Measurements from ENCODE around the gene ZC3H10.

The ZC3H10 gene

GRCh38 chr12:56141946-56142784 lies 24.1 kb downstream of the ZC3H10 start:
- WGBS (ENCODE audit: insufficient coverage, insufficient read length) = no CpG with 5 or more reads among the region's 19 CpGs
- Histone ChIP-seq H3K4me3 (ENCODE audit: low read length) (no peak overlapping the region), H3K27me3 (ENCODE audit: control insufficient read depth, insufficient read depth, low read length) (no peaks in the 10 kb centered on the region), H3K36me3 (ENCODE audit: control insufficient read depth, insufficient read depth, low read length) (peaks cover 36% of the 10 kb centered on the region), H3K27ac (ENCODE audit: low read length) (no peak overlapping the region), H3K4me1 (ENCODE audit: control insufficient read depth, insufficient read depth, low read length) (no peaks in the 10 kb centered on the region), H3K9me3 (ENCODE audit: control insufficient read depth, insufficient read depth, low read length) (no peaks in the 10 kb centered on the region)
- no peak for DNase-seq (ENCODE audit: low read depth, low spot score)

- WGBS (ENCODE audit: insufficient coverage, insufficient read length) = no CpG with 5 or more reads among the region's 4 CpGs
- DNase-seq (ENCODE audit: low read depth, low spot score) = no peak
- Histone ChIP-seq H3K4me1 (ENCODE audit: control insufficient read depth, insufficient read depth, low read length) (no peaks in the 10 kb centered on the region), H3K27ac (ENCODE audit: low read length) (no peak overlapping the region), H3K9me3 (ENCODE audit: control insufficient read depth, insufficient read depth, low read length) (no peaks in the 10 kb centered on the region), H3K4me3 (ENCODE audit: low read length) (no peak overlapping the region), H3K27me3 (ENCODE audit: control insufficient read depth, insufficient read depth, low read length) (no peaks in the 10 kb centered on the region), H3K36me3 (ENCODE audit: control insufficient read depth, insufficient read depth, low read length) (peaks cover 30% of the 10 kb centered on the region)
Observed at GRCh38 chr12:56143217-56143616, 25.2 kb downstream of the ZC3H10 start.

- Histone ChIP-seq H3K4me1 (ENCODE audit: control insufficient read depth, insufficient read depth, low read length) (no peaks in the 10 kb centered on the region), H3K27ac (ENCODE audit: low read length) (no peak overlapping the region), H3K36me3 (ENCODE audit: control insufficient read depth, insufficient read depth, low read length) (peaks cover 24% of the 10 kb centered on the region), H3K4me3 (ENCODE audit: low read length) (no peak overlapping the region), H3K27me3 (ENCODE audit: control insufficient read depth, insufficient read depth, low read length) (no peaks in the 10 kb centered on the region), H3K9me3 (ENCODE audit: control insufficient read depth, insufficient read depth, low read length) (no peaks in the 10 kb centered on the region)
- WGBS (ENCODE audit: insufficient coverage, insufficient read length) = no CpG with 5 or more reads among the region's 8 CpGs
- no peak for DNase-seq (ENCODE audit: low read depth, low spot score)
Observed at GRCh38 chr12:56143870-56144269, 25.8 kb downstream of the ZC3H10 start.

- WGBS (ENCODE audit: insufficient coverage, insufficient read length) = no CpG with 5 or more reads among the region's 3 CpGs
- H3K4me1 ChIP-seq (ENCODE audit: control insufficient read depth, insufficient read depth, low read length) = no peaks in the 10 kb centered on the region
- H3K36me3 ChIP-seq (ENCODE audit: control insufficient read depth, insufficient read depth, low read length) = peaks cover 24% of the 10 kb centered on the region
- no peak for DNase-seq (ENCODE audit: low read depth, low spot score)
- no peak overlapping the region for H3K27ac ChIP-seq (ENCODE audit: low read length)
- H3K27me3 ChIP-seq (ENCODE audit: control insufficient read depth, insufficient read depth, low read length) = no peaks in the 10 kb centered on the region
- H3K9me3 ChIP-seq (ENCODE audit: control insufficient read depth, insufficient read depth, low read length) = no peaks in the 10 kb centered on the region
- H3K4me3 ChIP-seq (ENCODE audit: low read length) = no peak overlapping the region
Observed at GRCh38 chr12:56145217-56145616, 27.2 kb downstream of the ZC3H10 start.

- no peak overlapping the region for H3K27ac ChIP-seq (ENCODE audit: low read length)
- no peaks in the 10 kb centered on the region for H3K9me3 ChIP-seq (ENCODE audit: control insufficient read depth, insufficient read depth, low read length)
- no peak overlapping the region for H3K4me3 ChIP-seq (ENCODE audit: low read length)
- H3K27me3 ChIP-seq (ENCODE audit: control insufficient read depth, insufficient read depth, low read length) = no peaks in the 10 kb centered on the region
- no peak for DNase-seq (ENCODE audit: low read depth, low spot score)
- peaks cover 18% of the 10 kb centered on the region for H3K36me3 ChIP-seq (ENCODE audit: control insufficient read depth, insufficient read depth, low read length)
- WGBS (ENCODE audit: insufficient coverage, insufficient read length) = no CpG with 5 or more reads among the region's 13 CpGs
- H3K4me1 ChIP-seq (ENCODE audit: control insufficient read depth, insufficient read depth, low read length) = no peaks in the 10 kb centered on the region
Observed at GRCh38 chr12:56146492-56147460, 28.7 kb downstream of the ZC3H10 start.

GRCh38 chr12:56150563-56150962 lies 32.5 kb downstream of the ZC3H10 start:
- Histone ChIP-seq H3K36me3 (ENCODE audit: control insufficient read depth, insufficient read depth, low read length) (peaks cover 4% of the 10 kb centered on the region; the same call in 1 of the 2 replicates), H3K27me3 (ENCODE audit: control insufficient read depth, insufficient read depth, low read length) (no peaks in the 10 kb centered on the region), H3K9me3 (ENCODE audit: control insufficient read depth, insufficient read depth, low read length) (no peaks in the 10 kb centered on the region), H3K4me3 (ENCODE audit: low read length) (no peak overlapping the region), H3K27ac (ENCODE audit: low read length) (no peak overlapping the region), H3K4me1 (ENCODE audit: control insufficient read depth, insufficient read depth, low read length) (no peaks in the 10 kb centered on the region; the same call in 1 of the 2 replicates)
- DNase-seq (ENCODE audit: low read depth, low spot score) = no peak
- no CpG with 5 or more reads among the region's 3 CpGs for WGBS (ENCODE audit: insufficient coverage, insufficient read length)

- Histone ChIP-seq H3K27me3 (ENCODE audit: control insufficient read depth, insufficient read depth, low read length) (no peaks in the 10 kb centered on the region), H3K9me3 (ENCODE audit: control insufficient read depth, insufficient read depth, low read length) (no peaks in the 10 kb centered on the region), H3K36me3 (ENCODE audit: control insufficient read depth, insufficient read depth, low read length) (peaks cover 4% of the 10 kb centered on the region; the same call in 1 of the 2 replicates), H3K27ac (ENCODE audit: low read length) (no peak overlapping the region), H3K4me3 (ENCODE audit: low read length) (peak overlapping the region; percentile 86; the same call in 1 of the 2 replicates), H3K4me1 (ENCODE audit: control insufficient read depth, insufficient read depth, low read length) (no peaks in the 10 kb centered on the region; the same call in 1 of the 2 replicates)
- WGBS (ENCODE audit: insufficient coverage, insufficient read length) = no CpG with 5 or more reads among the region's 12 CpGs
- no peak for DNase-seq (ENCODE audit: low read depth, low spot score)
Observed at GRCh38 chr12:56151672-56152131, 33.6 kb downstream of the ZC3H10 start.

- DNase-seq (ENCODE audit: low read depth, low spot score) = peak; percentile 81
- H3K4me3 ChIP-seq (ENCODE audit: low read length) = peak within 1 kb of the TSS; percentile 86; the same call in 1 of the 2 replicates
- no peaks in the 10 kb centered on the region for H3K27me3 ChIP-seq (ENCODE audit: control insufficient read depth, insufficient read depth, low read length)
- H3K4me1 ChIP-seq (ENCODE audit: control insufficient read depth, insufficient read depth, low read length) = no peaks in the 10 kb centered on the region; the same call in 1 of the 2 replicates
- no peak within 1 kb of the TSS for H3K27ac ChIP-seq (ENCODE audit: low read length)
- H3K36me3 ChIP-seq (ENCODE audit: control insufficient read depth, insufficient read depth, low read length) = peaks cover 4% of the 10 kb centered on the region; the same call in 1 of the 2 replicates
- no peaks in the 10 kb centered on the region for H3K9me3 ChIP-seq (ENCODE audit: control insufficient read depth, insufficient read depth, low read length)
- no CpG with 5 or more reads among the region's 37 CpGs for WGBS (ENCODE audit: insufficient coverage, insufficient read length)
Observed at GRCh38 chr12:56152132-56152755, 34.2 kb downstream of the ZC3H10 start, which contains the start of gene MYL6B. MYL6B (plus strand) TSS chr12:56152587; CDS start chr12:56153919, 1,332 bp downstream.

- no peak overlapping the region for H3K27ac ChIP-seq (ENCODE audit: low read length)
- H3K4me1 ChIP-seq (ENCODE audit: control insufficient read depth, insufficient read depth, low read length) = no peaks in the 10 kb centered on the region; the same call in 1 of the 2 replicates
- no peaks in the 10 kb centered on the region for H3K9me3 ChIP-seq (ENCODE audit: control insufficient read depth, insufficient read depth, low read length)
- no peaks in the 10 kb centered on the region for H3K27me3 ChIP-seq (ENCODE audit: control insufficient read depth, insufficient read depth, low read length)
- peak overlapping the region; percentile 86; the same call in 1 of the 2 replicates for H3K4me3 ChIP-seq (ENCODE audit: low read length)
- peaks cover 4% of the 10 kb centered on the region; the same call in 1 of the 2 replicates for H3K36me3 ChIP-seq (ENCODE audit: control insufficient read depth, insufficient read depth, low read length)
- no CpG with 5 or more reads among the region's 8 CpGs for WGBS (ENCODE audit: insufficient coverage, insufficient read length)
- no peak for DNase-seq (ENCODE audit: low read depth, low spot score)
Observed at GRCh38 chr12:56152756-56153677, 35.0 kb downstream of the ZC3H10 start.

All from iPS DF 6.9 (cell line).